ENCODE results near the gene SH3GL3. TPM values are rescaled to one million over a fixed set of nuclear protein-coding genes. Genes with fewer than 3 reads are reported as not detected.

SH3GL3 gene
- total and polyA plus RNA-seq, 2 of the 4 experiments (the other 2 are of a cell fraction): not detected

GRCh38 chr15:83612226-83612625 is 165.1 kb downstream of the SH3GL3 start:
- no peaks in the 10 kb centered on the region for H3K9me1 ChIP-seq (ENCODE audit: insufficient read depth, low read length)
- dilution Hi-C loops (cut with HindIII; ENCODE audit: low sequenced_read_pairs, unreplicated experiment): no loop called here
- H4K91ac ChIP-seq (ENCODE audit: insufficient read depth, low read depth, low read length): no peak overlapping the region
- no peak overlapping the region for H4K8ac ChIP-seq (ENCODE audit: low read depth in 2 of 2, low read length in 2 of 2)
- DNase-seq (no peak), ATAC-seq (ENCODE audit: low read depth) (no peak)
- no peak overlapping the region for H3K27ac ChIP-seq (ENCODE audit: insufficient read depth, low read length)
- no peak for TF ChIP-seq RCOR1 (IDR thresholded peaks at IDR 0.05; ENCODE audit: insufficient replicate concordance, low read length)
- TF ChIP-seq CEBPB (IDR thresholded peaks at IDR 0.05; ENCODE audit: low read depth, low read length): no peak
- no peaks in the 10 kb centered on the region for H3K27me3 ChIP-seq (ENCODE audit: control insufficient read depth, insufficient read depth, low read length)
- no peak overlapping the region for H4K5ac ChIP-seq (ENCODE audit: low read depth, low read length)
- no peak overlapping the region for H3K9ac ChIP-seq (ENCODE audit: low read depth, low read length)
- H3K18ac ChIP-seq (ENCODE audit: low read depth, low read length): no peak overlapping the region
- in situ Hi-C loops (cut with MboI; ENCODE audit: low sequenced_read_pairs): no loop called here
- H2AFZ ChIP-seq (replicated peaks; ENCODE audit: low read length, poor library complexity): no peak overlapping the region
- H3K79me1 ChIP-seq (ENCODE audit: low read depth in 1 of 2, low read length in 2 of 2): no peaks in the 10 kb centered on the region
- no peak overlapping the region for H3K4ac ChIP-seq (ENCODE audit: low read depth, low read length)
- no peak overlapping the region for H3K56ac ChIP-seq (ENCODE audit: extremely low read depth, insufficient read depth, low read length)
- H2BK15ac ChIP-seq (ENCODE audit: low read depth, low read length): no peak overlapping the region
- BruUV-seq (replicated peaks): no TSS peak
- H3K23ac ChIP-seq (ENCODE audit: low read depth, low read length): no peak overlapping the region
- peaks cover 6% of the 10 kb centered on the region; the same call in 1 of the 2 replicates for H3K9me3 ChIP-seq (ENCODE audit: control insufficient read depth, insufficient read depth, low read length)
- intact Hi-C loops (cut with micrococcal nuclease): no loop called here
- H3K4me2 ChIP-seq (ENCODE audit: low read depth, low read length): no peak overlapping the region
- CTCF ChIA-PET: interaction anchor here (0.6 kb wide), 1 partner anchor 117 kb away, joined by 3 read pairs; no protein-coding TSS in a partner anchor
- no peaks in the 10 kb centered on the region for H3K36me3 ChIP-seq (ENCODE audit: control insufficient read depth, insufficient read depth, low read length)
- H3K4me1 ChIP-seq (ENCODE audit: control insufficient read depth, insufficient read depth, low read length): no peaks in the 10 kb centered on the region
- H4K20me1 ChIP-seq (ENCODE audit: insufficient read depth, low read length): no peaks in the 10 kb centered on the region
- no peak overlapping the region for H2BK5ac ChIP-seq (ENCODE audit: low read depth, low read length, poor library complexity, severe bottlenecking)
- no peak overlapping the region for H2BK120ac ChIP-seq (ENCODE audit: low read depth, low read length)
- no peak overlapping the region for H2BK20ac ChIP-seq (ENCODE audit: low read depth, low read length)
- POLR2A ChIA-PET (ENCODE audit: unreplicated experiment): no interaction called here
- WGBS, 2 experiments (ENCODE audit: extremely low coverage in 2 of 2, insufficient read length in 1 of 2): 60% methylated on average over 1 of the region's 5 CpGs; no CpG with 5 or more reads in 1 of the 2 experiments
- no peak overlapping the region for H3K4me3 ChIP-seq (ENCODE audit: insufficient read depth, low read depth, low read length)
- no peak overlapping the region for H2AK9ac ChIP-seq (replicated peaks; ENCODE audit: low read depth, low read length, poor library complexity)
- no peak overlapping the region for H3K14ac ChIP-seq (replicated peaks; ENCODE audit: low read depth, low read length)
- H2AK5ac ChIP-seq (ENCODE audit: low read depth, low read length): no peak overlapping the region
